Fibroblast of skin of left biceps (primary cell): ENCODE measurements around the gene CRTC2.

Experiments used
- DNase-seq, 2 experiments: peaks; one replicate each; pipeline ENCODE4 v3.0.0-alpha.2; 2013; ENCODE audit warnings: low read depth in 2 of 2

Gene CRTC2

GRCh38 chr1:153946622-153947241 lies 11.7 kb downstream of the CRTC2 start, which contains the start of gene DENND4B:
DENND4B (minus strand) TSS chr1:153946718; CDS start chr1:153944374, 2,344 bp downstream.
- no peak for DNase-seq

- no peak for DNase-seq
Observed at GRCh38 chr1:153945795-153946621, 12.4 kb downstream of the CRTC2 start.

- no peak for DNase-seq
Observed at GRCh38 chr1:153945131-153945794, 13.1 kb downstream of the CRTC2 start.

GRCh38 chr1:153944827-153945117 lies 13.6 kb downstream of the CRTC2 start:
- DNase-seq = no peak

GRCh38 chr1:153944005-153944826 lies 14.2 kb downstream of the CRTC2 start:
- DNase-seq = no peak

GRCh38 chr1:153942766-153943549 lies 15.5 kb downstream of the CRTC2 start:
- DNase-seq = no peak

- no peak for DNase-seq
Observed at GRCh38 chr1:153941826-153942725, 16.3 kb downstream of the CRTC2 start.

GRCh38 chr1:153940756-153941155 lies 17.7 kb downstream of the CRTC2 start:
- no peak for DNase-seq

GRCh38 chr1:153939476-153939875 lies 18.9 kb downstream of the CRTC2 start:
- no peak for DNase-seq

- no peak for DNase-seq
Observed at GRCh38 chr1:153938996-153939395, 19.4 kb downstream of the CRTC2 start.

GRCh38 chr1:153937331-153937730 lies 21.1 kb downstream of the CRTC2 start:
- DNase-seq = no peak

GRCh38 chr1:153936011-153936802 lies 22.2 kb downstream of the CRTC2 start:
- DNase-seq = no peak

GRCh38 chr1:153934746-153935145 lies 23.7 kb downstream of the CRTC2 start:
- no peak for DNase-seq

GRCh38 chr1:153933955-153934354 lies 24.5 kb downstream of the CRTC2 start:
- no peak for DNase-seq

- DNase-seq = no peak
Observed at GRCh38 chr1:153933430-153933829, 25.0 kb downstream of the CRTC2 start.

GRCh38 chr1:153932156-153933131 lies 26.0 kb downstream of the CRTC2 start:
- DNase-seq = no peak

- DNase-seq = no peak
Observed at GRCh38 chr1:153929981-153930948, 28.1 kb downstream of the CRTC2 start.
